Panc1 (cell line): ENCODE results near the gene IRF2BP2. TPM values are rescaled to one million over a fixed set of nuclear protein-coding genes. Genes with fewer than 3 reads are reported as not detected.

Source experiments
- ATAC-seq: fragments of 200-7000 bp; cut with Tn5 transposase; 2 replicates; pipeline ENCODE4 v1.9.1; 2020; ENCODE audit warnings: mild to moderate bottlenecking, moderate library complexity
- BruUV-seq: library from RNA; stranded (reverse); fragments of 400-500 nt; replicated peaks from 2 replicates; lab custom pipeline; 2021; lab: Mats Ljungman, UMichigan
- CTCF ChIA-PET: fragments of 300-600 bp; sonication (Branson Sonifier 250); formaldehyde crosslinking; loops from one replicate; lab custom pipeline; 2022; ENCODE audit warnings: antibody characterized with exemption; lab: Charles Lee
- POLR2A ChIA-PET: fragments of 300-600 bp; sonication (Branson Sonifier 250); formaldehyde crosslinking; loops from one replicate; lab custom pipeline; 2022; ENCODE audit warnings: antibody characterized with exemption; lab: Charles Lee
- DNase-seq: peaks from one replicate; pipeline ENCODE4 v3.0.0-alpha.2; 2010; ENCODE audit warnings: low read depth, low spot score
- H3K27ac ChIP-seq: 2 replicates; pipeline ENCODE4 v1.5.1; 2011; ENCODE audit warnings: mild to moderate bottlenecking, low read length, inconsistent platforms
- H3K27me3 ChIP-seq: fragments of 200-500 bp; sonication (Bioruptor generic); 2 replicates; pipeline ENCODE4 v1.6.0; 2014; ENCODE audit warnings: low read length, inconsistent platforms; ENCODE audit not compliant: control insufficient read depth, insufficient read depth
- H3K36me3 ChIP-seq: fragments of 200-500 bp; sonication (Bioruptor generic); 2 replicates; pipeline ENCODE4 v1.5.1; 2014; ENCODE audit warnings: inconsistent platforms, mild to moderate bottlenecking, low read length, moderate library complexity; ENCODE audit not compliant: control insufficient read depth, insufficient read depth
- H3K4me1 ChIP-seq: 2 replicates; pipeline ENCODE4 v1.5.1; 2011; ENCODE audit warnings: inconsistent platforms, mild to moderate bottlenecking, low read length, moderate library complexity; ENCODE audit not compliant: control insufficient read depth, insufficient read depth
- H3K4me3 ChIP-seq, 2 experiments: 2 replicates each; pipeline ENCODE4 v1.5.1; 2011 to 2012; ENCODE audit warnings: low read depth in 2 of 2, low read length in 2 of 2, mild to moderate bottlenecking in 2 of 2, inconsistent platforms in 1 of 2, moderate library complexity in 1 of 2
- H3K9me3 ChIP-seq: fragments of 200-500 bp; sonication (Bioruptor generic); 2 replicates; pipeline ENCODE4 v1.5.1; 2014; ENCODE audit warnings: low read depth, mild to moderate bottlenecking, inconsistent platforms, low read length, moderate library complexity; ENCODE audit not compliant: control insufficient read depth, insufficient read depth
- CTCF ChIP-seq: fragments of 450-650 bp; IDR thresholded peaks from 2 replicates; pipeline ENCODE4 v1.5.1; 2017; ENCODE audit warnings: mild to moderate bottlenecking
- POLR2AphosphoS5 ChIP-seq: IDR thresholded peaks from 2 replicates; pipeline ENCODE4 v1.6.1; 2012; ENCODE audit warnings: mild to moderate bottlenecking, low read depth, low read length, moderate library complexity
- REST ChIP-seq, 2 experiments: IDR thresholded peaks; 2 replicates each; pipeline ENCODE4 v1.6.1; 2011 to 2012; ENCODE audit warnings: low read depth in 2 of 2, control low read depth in 1 of 2, low read length in 1 of 2, mild to moderate bottlenecking in 1 of 2, moderate library complexity in 1 of 2; ENCODE audit not compliant: insufficient read depth in 1 of 2
- SIN3A ChIP-seq: IDR thresholded peaks from 2 replicates; pipeline ENCODE4 v1.6.1; 2012; ENCODE audit warnings: low read depth, mild to moderate bottlenecking, low read length, moderate library complexity, borderline replicate concordance; ENCODE audit not compliant: insufficient read depth
- TCF7L2 ChIP-seq: IDR thresholded peaks from 2 replicates; pipeline ENCODE4 v1.6.1; 2011; ENCODE audit warnings: mild to moderate bottlenecking, low read depth, low read length, inconsistent platforms
- in situ Hi-C: cut with HindIII; loops from 2 replicates; pipeline ENCODE4 v1.10.0; 2016; ENCODE audit warnings: low sequenced_read_pairs, low pct_unique_long_range_greater_than_20kb
- intact Hi-C: fragments of 100-400 bp; cut with micrococcal nuclease; formaldehyde crosslinking; loops from one replicate; pipeline ENCODE4 v1.10.0; 2022; ENCODE audit not compliant: unreplicated experiment
- total RNA-seq: library from RNA; stranded (reverse); gene quantifications from one replicate; pipeline ENCODE4 v1.2.1, GENCODE V29; 2021; ENCODE audit not compliant: unreplicated experiment

The IRF2BP2 gene
- total RNA-seq, 1 experiment from 2014 or later: 187 TPM

- Histone ChIP-seq H3K4me1 (peaks cover 84% of the 10 kb centered on the region), H3K4me3 (no peak overlapping the region), H3K36me3 (no peaks in the 10 kb centered on the region; the same call in 1 of the 2 replicates), H3K27me3 (no peaks in the 10 kb centered on the region), H3K9me3 (no peaks in the 10 kb centered on the region), H3K27ac (peak overlapping the region; percentile 100)
- CTCF ChIA-PET: interaction anchor here (0.6 kb wide), 1 partner anchor 135 kb away, joined by 5 read pairs; no protein-coding TSS in a partner anchor
- DNase-seq (no peak), ATAC-seq (peak; percentile 65)
- intact Hi-C loops (loop anchor here (10.0 kb wide), 1 partner anchor 256 kb away; no protein-coding TSS in a partner anchor), in situ Hi-C loops (loop anchor here (25.0 kb wide), 1 partner anchor 343 kb away; no protein-coding TSS in a partner anchor)
- POLR2A ChIA-PET: interaction anchor here (1.0 kb wide), 1 partner anchor 8 kb away, joined by 11 read pairs; no protein-coding TSS in a partner anchor
- BruUV-seq: no TSS peak
- no peak for TF ChIP-seq TCF7L2
- TF ChIP-seq SIN3A: no peak
- TF ChIP-seq CTCF: peak; percentile 15; the same call in 1 of the 2 replicates
- TF ChIP-seq REST (IDR thresholded peaks at IDR 0.05; ENCODE audit: insufficient read depth in 1 of 2, low read depth in 2 of 2, low read length in 1 of 2): no peak
- TF ChIP-seq POLR2AphosphoS5: no peak
Measured at GRCh38 chr1:234619071-234619480, 9.1 kb upstream of the IRF2BP2 start.

GRCh38 chr1:234618737-234619049, 8.7 kb upstream of the IRF2BP2 start:
- POLR2A ChIA-PET: no interaction called here
- intact Hi-C loops (loop anchor here (10.0 kb wide), 1 partner anchor 256 kb away; no protein-coding TSS in a partner anchor), in situ Hi-C loops (loop anchor here (25.0 kb wide), 1 partner anchor 344 kb away; no protein-coding TSS in a partner anchor)

GRCh38 chr1:234617986-234618736, 8.2 kb upstream of the IRF2BP2 start:
- no TSS peak for BruUV-seq

More at GRCh38 chr1:234618737-234619049, 8.7 kb upstream of the IRF2BP2 start:
- CTCF ChIA-PET: no interaction called here
- TF ChIP-seq POLR2AphosphoS5: no peak
- Histone ChIP-seq H3K36me3 (no peaks in the 10 kb centered on the region; the same call in 1 of the 2 replicates), H3K9me3 (no peaks in the 10 kb centered on the region), H3K4me3 (no peak overlapping the region), H3K27me3 (no peaks in the 10 kb centered on the region), H3K27ac (peak overlapping the region; percentile 100), H3K4me1 (peaks cover 84% of the 10 kb centered on the region)
- ATAC-seq (peak; percentile 50), DNase-seq (no peak)
- BruUV-seq: no TSS peak

More at GRCh38 chr1:234617986-234618736, 8.2 kb upstream of the IRF2BP2 start:
- intact Hi-C loops: loop anchor here (2.0 to 10.0 kb wide), 2 partner anchors 257 to 341 kb away; no protein-coding TSS in a partner anchor
- Histone ChIP-seq H3K27ac (peak overlapping the region; percentile 100), H3K36me3 (no peaks in the 10 kb centered on the region; the same call in 1 of the 2 replicates), H3K9me3 (no peaks in the 10 kb centered on the region), H3K27me3 (no peaks in the 10 kb centered on the region), H3K4me1 (peaks cover 86% of the 10 kb centered on the region), H3K4me3 (no peak overlapping the region)
- ChIA-PET CTCF (no interaction called here), POLR2A (no interaction called here)
- TF ChIP-seq POLR2AphosphoS5 (no peak), REST (IDR thresholded peaks at IDR 0.05; ENCODE audit: insufficient read depth in 1 of 2, low read depth in 2 of 2, low read length in 1 of 2) (no peak), TCF7L2 (no peak), SIN3A (no peak), CTCF (no peak)
- no peak for DNase-seq
- in situ Hi-C loops: loop anchor here (25.0 kb wide), 1 partner anchor 344 kb away; no protein-coding TSS in a partner anchor
- no peak for ATAC-seq
